Measurements from ENCODE around the gene ATP5ME.

The ATP5ME gene

GRCh38 chr4:663438-664428, 10.3 kb downstream of the ATP5ME start:
- H3K36me3 ChIP-seq = no peaks in the 10 kb centered on the region
- peaks cover 0 to 12% (median 9%) of the 10 kb centered on the region in 4 donors for H3K4me1 ChIP-seq
- intact Hi-C loops (cut with DNase I; ENCODE audit: low total_unique reads) = no loop called here
- H3K4me3 ChIP-seq = peak overlapping the region; percentile 39 to 48
- H3K9me3 ChIP-seq = no peaks in the 10 kb centered on the region
- peaks cover 0 to 50% of the 10 kb centered on the region in 2 donors for H3K27me3 ChIP-seq
- no peak for TF ChIP-seq CTCF (IDR thresholded peaks at IDR 0.05)
- no peak for DNase-seq
- no peak overlapping the region for H3K27ac ChIP-seq

DNA sequence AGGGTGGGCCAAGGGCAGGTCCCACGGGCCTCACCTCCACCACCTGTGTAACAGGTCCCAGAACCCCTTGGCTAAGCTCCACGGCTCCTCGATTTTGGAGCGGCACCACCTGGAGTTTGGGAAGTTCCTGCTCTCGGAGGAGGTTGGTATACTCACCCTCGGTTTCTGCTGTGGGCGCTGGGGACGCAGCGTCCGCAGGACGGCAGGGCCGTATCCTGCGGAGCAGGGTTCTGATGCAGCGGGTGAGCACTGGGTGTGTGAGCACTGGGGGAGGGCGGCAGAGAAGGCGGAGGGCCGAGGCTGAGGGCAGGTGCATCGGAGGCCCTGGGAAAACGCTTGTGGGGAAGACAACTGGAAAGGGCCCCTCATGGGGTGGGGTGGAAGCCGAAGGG, 11.0 kb downstream of the ATP5ME start:
- Histone ChIP-seq H3K4me1 (peaks cover 0 to 12% (median 9%) of the 10 kb centered on the region in 4 donors), H3K27ac (no peak overlapping the region), H3K36me3 (no peaks in the 10 kb centered on the region), H3K4me3 (peak overlapping the region; percentile 39 to 48), H3K9me3 (no peaks in the 10 kb centered on the region), H3K27me3 (peaks cover 0 to 50% of the 10 kb centered on the region in 2 donors)
- intact Hi-C loops (cut with DNase I; ENCODE audit: low total_unique reads) = no loop called here
- no peak for DNase-seq
- TF ChIP-seq CTCF (IDR thresholded peaks at IDR 0.05) = no peak

DNA sequence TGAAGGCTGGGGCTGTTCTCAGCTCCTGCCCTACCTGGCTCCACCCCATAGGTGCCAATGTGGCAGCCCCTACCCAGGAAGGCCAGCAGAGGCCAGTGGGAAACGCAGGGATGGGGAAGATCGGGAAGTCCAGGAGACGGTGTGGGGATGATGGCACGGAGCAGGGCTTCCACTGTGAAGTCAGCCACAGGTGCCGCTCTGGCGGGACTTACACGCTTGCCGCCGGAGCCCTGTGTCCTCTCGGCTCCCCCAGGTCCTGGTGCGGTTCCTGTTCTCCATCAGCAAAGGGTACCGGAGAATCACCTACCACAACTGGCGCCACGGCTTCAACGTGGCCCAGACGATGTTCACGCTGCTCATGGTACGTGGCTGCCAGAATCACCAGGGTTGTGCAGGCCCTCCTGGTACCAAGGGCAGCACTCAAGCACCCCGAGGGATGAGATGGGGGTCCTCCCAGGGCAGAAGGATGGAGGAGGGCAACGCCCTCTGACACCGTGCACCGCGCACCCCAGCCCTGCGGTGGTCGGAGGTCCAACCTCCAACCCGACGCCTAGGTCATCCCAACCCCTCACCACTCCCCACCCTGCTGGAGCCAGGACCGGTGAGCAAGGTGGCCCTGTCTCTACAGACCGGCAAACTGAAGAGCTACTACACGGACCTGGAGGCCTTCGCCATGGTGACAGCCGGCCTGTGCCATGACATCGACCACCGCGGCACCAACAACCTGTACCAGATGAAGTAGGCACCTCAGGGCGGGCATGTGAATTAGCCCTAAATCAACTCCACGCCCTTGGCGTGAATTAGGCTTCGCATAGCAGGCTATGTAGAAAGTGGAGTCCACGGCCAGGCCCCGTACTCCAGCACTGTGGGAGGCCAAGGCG, 12.0 kb downstream of the ATP5ME start:
- Histone ChIP-seq H3K27me3 (peaks cover 0 to 50% of the 10 kb centered on the region in 2 donors), H3K4me1 (peaks cover 0 to 12% (median 9%) of the 10 kb centered on the region in 4 donors), H3K36me3 (no peaks in the 10 kb centered on the region), H3K9me3 (no peaks in the 10 kb centered on the region), H3K27ac (no peak overlapping the region), H3K4me3 (no peak overlapping the region)
- intact Hi-C loops (cut with DNase I; ENCODE audit: low total_unique reads) = no loop called here
- DNase-seq = no peak
- TF ChIP-seq CTCF (IDR thresholded peaks at IDR 0.05) = no peak

GRCh38 chr4:661231-661630, 12.8 kb downstream of the ATP5ME start:
- DNase-seq = no peak
- intact Hi-C loops (cut with DNase I; ENCODE audit: low total_unique reads) = no loop called here
- H3K9me3 ChIP-seq = no peaks in the 10 kb centered on the region
- H3K27ac ChIP-seq = no peak overlapping the region
- H3K27me3 ChIP-seq = peaks cover 0 to 50% of the 10 kb centered on the region in 2 donors
- TF ChIP-seq CTCF (IDR thresholded peaks at IDR 0.05) = no peak
- H3K36me3 ChIP-seq = no peaks in the 10 kb centered on the region
- H3K4me3 ChIP-seq = no peak overlapping the region
- H3K4me1 ChIP-seq = peaks cover 0 to 12% (median 9%) of the 10 kb centered on the region in 4 donors

- TF ChIP-seq CTCF (IDR thresholded peaks at IDR 0.05) = no peak
- no peaks in the 10 kb centered on the region for H3K36me3 ChIP-seq
- H3K9me3 ChIP-seq = no peaks in the 10 kb centered on the region
- H3K27me3 ChIP-seq = peaks cover 0 to 50% of the 10 kb centered on the region in 2 donors
- no peak overlapping the region for H3K27ac ChIP-seq
- DNase-seq = no peak
- intact Hi-C loops (cut with DNase I; ENCODE audit: low total_unique reads) = no loop called here
- H3K4me1 ChIP-seq = peaks cover 0 to 12% (median 9%) of the 10 kb centered on the region in 4 donors
- no peak overlapping the region for H3K4me3 ChIP-seq
Measured at GRCh38 chr4:660401-660800, 13.7 kb downstream of the ATP5ME start.
